Stimulated activated CD4-positive, alpha-beta T cell treated with anti-CD3 and anti-CD28 coated beads, Interleukin-2, amount 100 ng/mL, for 4 hours (primary cell): Measurements from ENCODE around the gene AP2S1.
"Not testable (repeated sequence)": the region's sequence is repeated elsewhere in the genome, so short reads cannot be mapped to it uniquely, and the experiment has no call there.

Experiments
- DNase-seq: peaks from one replicate; pipeline ENCODE4 v3.0.0-alpha.2; 2020; ENCODE audit warnings: low read depth

The AP2S1 gene

DNA sequence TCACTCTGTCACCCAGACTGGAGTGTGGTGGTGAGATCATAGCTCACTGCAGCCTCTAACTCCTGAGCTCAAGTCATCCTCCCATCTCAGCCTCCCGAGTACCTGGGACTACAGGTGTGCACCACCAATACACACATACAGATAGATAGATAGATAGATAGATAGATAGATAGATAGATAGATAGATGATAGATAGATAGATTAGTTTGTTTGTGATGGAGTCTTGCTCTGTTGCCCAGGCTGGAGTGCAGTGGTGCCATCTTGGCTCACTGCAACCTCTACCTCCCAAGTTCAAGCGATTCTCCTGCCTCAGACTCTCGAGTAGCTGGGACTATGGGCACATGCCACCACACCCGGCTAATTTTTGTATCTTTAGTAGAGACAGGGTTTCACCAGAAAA is 46.2 kb downstream of the AP2S1 start:
- DNase-seq: not testable (repeated sequence)

DNA sequence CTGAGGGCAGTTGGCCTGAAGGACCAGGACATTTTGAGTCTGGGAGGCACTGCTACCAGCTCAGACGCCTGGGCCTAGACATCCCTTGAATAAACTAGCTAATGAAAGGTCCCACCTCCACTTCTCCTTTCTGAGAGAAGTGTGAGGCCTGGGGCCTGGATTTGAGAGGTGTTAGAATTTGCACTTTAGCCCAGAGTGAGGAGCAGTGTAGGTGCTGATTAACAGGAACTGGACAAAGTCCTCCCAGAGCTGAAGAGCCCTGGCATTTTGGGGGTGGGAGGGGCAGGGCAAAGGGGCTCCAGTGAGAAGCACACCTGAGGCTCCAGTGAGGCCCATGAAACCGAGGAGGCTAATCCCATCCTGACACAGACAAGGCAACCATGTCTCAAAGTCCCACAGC is 47.1 kb downstream of the AP2S1 start:
- no peak for DNase-seq

DNA sequence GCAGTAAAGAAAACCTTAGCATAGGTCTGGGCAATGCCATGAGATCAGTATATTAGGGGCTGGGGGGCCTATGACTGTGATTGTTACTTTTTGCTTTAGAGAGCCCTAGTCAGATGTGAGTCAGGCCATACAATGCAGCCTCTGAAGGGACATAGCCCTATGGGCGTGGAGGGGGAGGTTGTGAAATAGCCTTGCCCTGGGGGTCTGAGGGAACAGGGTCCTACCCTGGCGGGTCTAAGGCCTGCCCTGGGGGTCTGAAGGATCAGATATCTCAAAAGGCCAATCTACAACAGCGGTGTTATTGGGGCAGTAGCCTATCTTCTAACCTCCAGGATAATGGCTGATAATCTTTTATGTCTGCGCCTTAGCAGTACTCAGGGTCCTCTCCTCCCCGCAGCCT is 48.5 kb downstream of the AP2S1 start:
- no peak for DNase-seq

DNA sequence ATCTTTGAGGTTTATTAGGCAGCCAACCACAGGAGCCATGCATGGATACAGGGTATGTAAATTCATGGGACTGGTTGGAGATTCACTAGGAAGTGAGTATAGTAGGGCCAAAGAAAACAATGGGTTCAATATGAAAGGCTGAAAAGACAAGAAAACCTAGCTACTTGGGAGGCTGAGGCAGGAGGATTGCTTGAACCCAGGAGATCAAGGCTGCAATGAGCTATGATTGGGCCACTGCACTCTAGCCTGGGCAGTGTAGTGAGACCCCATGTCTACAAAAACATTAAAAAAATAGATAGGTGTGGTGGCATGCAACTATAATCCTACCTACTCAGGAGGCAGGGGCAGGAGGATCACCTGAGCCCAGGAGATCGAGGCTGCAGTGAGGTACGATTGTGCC is 51.9 kb downstream of the AP2S1 start:
- DNase-seq: no peak

DNA sequence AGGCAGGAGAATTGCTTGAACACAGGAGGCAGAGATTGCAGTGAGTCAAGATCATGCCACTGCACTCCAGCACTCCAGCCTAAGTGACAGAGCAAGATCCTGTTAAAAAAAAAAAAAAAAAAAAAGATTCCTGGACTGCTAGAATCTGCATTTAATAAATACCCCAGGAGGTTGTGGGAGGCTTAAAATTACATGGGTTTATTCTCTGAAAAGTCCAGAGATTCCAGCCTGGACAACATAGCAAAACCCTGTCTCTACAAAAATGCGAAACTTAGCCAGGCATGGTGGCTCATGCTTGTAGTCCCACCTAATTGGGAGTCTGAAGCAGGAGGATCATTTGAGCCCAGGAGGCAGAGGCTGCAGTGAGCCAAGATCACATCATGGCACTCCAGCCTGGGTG is 52.8 kb downstream of the AP2S1 start:
- DNase-seq: no peak

DNA sequence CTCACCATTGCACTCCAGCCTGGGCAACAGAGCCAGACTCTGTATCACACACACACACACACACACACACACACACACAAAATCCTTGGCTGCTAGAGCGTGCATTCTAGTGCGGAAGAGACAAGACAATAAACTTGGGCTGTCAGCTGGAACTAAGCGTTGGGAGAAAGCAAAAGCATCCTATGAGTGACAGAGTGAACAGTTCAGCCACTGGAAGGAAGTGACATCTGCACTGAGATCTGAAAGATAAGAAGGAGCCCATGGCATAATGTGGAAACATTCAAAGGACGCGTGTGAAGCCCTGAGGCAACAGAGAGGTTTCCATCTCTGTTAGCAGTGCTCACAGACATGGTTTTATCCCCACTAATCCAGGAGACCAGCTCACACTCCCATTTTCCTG is 58.7 kb downstream of the AP2S1 start:
- no peak for DNase-seq

DNA sequence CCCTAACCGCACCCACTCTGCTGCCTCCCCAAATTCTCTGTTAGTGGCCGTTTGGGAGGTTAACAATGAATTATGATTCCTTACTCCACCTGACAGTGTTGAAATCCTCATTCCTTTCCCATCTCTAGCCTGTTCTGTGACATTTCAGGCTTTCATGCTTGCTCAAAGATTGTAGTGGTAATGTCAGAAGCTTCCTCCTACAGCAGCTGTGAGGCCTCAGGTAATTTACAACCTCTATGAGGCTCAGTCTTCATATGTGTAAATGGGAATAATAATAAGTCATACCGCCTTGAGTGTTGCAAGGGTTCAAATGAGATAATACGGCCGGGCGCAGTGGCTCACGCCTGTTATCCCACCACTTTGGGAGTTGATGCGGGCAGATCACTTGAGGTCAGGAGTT is 61.3 kb downstream of the AP2S1 start:
- DNase-seq: no peak

DNA sequence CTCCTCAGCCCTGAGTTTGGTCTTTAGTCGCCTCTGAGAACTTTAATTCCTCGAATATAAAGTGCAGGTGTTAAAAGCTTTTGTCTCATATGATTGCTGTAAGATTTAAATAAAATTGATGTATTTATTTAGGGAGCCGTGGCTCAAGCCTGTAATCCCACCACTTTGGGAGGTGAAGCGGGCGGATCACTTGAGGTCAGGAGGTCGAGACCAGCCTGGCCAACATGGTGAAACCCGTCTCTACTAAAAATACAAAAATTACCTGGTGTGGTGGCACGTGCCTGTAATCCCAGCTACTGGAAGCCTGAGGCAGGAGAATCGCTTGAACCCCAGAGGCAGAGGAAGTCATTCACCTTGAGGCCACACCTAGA is 61.7 kb downstream of the AP2S1 start:
- no peak for DNase-seq

DNA sequence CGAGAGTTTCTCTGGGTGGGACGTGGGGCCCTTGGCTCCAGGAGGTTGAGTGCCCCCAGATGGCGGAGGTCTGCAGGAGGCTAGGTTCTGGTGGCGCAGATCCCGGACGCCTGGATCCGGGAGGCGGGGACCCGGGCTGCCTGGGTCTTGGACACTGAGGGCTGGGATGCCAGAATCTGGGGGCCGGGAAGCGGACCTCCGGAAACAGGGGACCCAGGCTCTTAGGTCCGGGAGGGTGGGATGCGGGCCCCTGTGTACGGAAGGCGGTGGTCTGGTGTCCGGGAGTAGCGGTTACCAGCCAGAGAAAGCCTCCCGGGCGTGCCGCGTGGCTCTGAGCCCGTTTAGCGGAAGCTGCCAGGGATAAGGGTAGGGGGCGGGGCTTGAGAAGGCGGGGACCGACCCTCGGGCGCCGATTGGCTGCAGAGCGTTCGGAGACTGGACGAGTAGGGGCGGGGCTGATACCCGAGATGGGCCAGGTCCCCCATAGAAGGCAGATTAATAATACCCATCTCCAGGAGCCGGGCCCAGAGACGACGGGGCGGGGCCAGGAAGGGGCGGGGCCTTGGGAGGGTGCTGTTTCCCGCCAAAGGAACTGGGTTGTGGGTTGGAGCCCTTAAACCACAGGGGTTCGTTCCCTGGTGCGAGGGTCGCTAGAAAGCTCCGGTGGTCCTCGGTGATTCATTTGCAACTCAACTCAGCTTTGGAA is 62.2 kb downstream of the AP2S1 start, which contains the start of gene SLC1A5:
SLC1A5 (minus strand) TSS at position 333 of the 706 bp plus-strand sequence. CDS start 629 bp downstream, outside the sequence.
- DNase-seq: peak; percentile 99
